ENCODE data around the gene SFMBT1. TPM values are rescaled to one million over a fixed set of nuclear protein-coding genes. Genes with fewer than 3 reads are reported as not detected.

The SFMBT1 gene
- total and polyA plus RNA-seq, 9 of the 15 experiments (the other 6 are each of a cell fraction or from before 2014, with no cell fraction given) = 0.76 to 6.6 (median 3.6) TPM

GRCh38 chr3:53044711-53045517 lies 959 bp downstream of the SFMBT1 start:
- intact Hi-C loops (cut with micrococcal nuclease) (no loop called here), in situ Hi-C loops (cut with MboI) (no loop called here)
- FAIRE-seq = peak; percentile 82
- no peaks in the 10 kb centered on the region for H3K9me1 ChIP-seq (ENCODE audit: control insufficient read depth, insufficient read depth, low read length)
- no peaks in the 10 kb centered on the region for H3K9me3 ChIP-seq (replicated peaks; ENCODE audit: control insufficient read depth, insufficient read depth, low read depth, low read length)
- ChIA-PET CTCF (ENCODE audit: low intra/inter-chr PET ratio) (no interaction called here), POLR2A (interaction anchor here (1.4 kb wide), 1 partner anchor 19 kb away, joined by 6 read pairs; no protein-coding TSS in a partner anchor)
- DNase-seq (ENCODE audit: extremely low read depth in 1 of 4, low spot score in 3 of 4) = peak; percentile 68 to 80 (median 78)
- no peaks in the 10 kb centered on the region for H3K27me3 ChIP-seq (ENCODE audit: control insufficient read depth in 2 of 2, insufficient read depth in 2 of 2, low read length in 2 of 2)
- no TSS peak for BruUV-seq (replicated peaks)
- H3K79me2 ChIP-seq (ENCODE audit: control insufficient read depth, insufficient read depth, low read length) = peaks cover 7% of the 10 kb centered on the region; the same call in 2 of the 3 replicates
- peak overlapping the region; percentile 67 for H3K27ac ChIP-seq (ENCODE audit: extremely low read depth, low read depth, low read length)
- H3K36me3 ChIP-seq (ENCODE audit: control insufficient read depth, insufficient read depth, low read length) = no peaks in the 10 kb centered on the region
- under 1% methylated on average over 52 of the region's 101 CpGs for WGBS (ENCODE audit: insufficient coverage, low coverage, missing lambda C conversion rate)
- H3K4me3 ChIP-seq = peak overlapping the region; percentile 81
- H3K9ac ChIP-seq (ENCODE audit: insufficient read depth in 1 of 2, low read depth in 2 of 2, low read length in 2 of 2) = peak overlapping the region; percentile 27 to 87; a peak in 3 of 4 replicates
- H3K4me2 ChIP-seq (ENCODE audit: insufficient read depth, low read length) = peak overlapping the region; percentile 72
- H2AFZ ChIP-seq (ENCODE audit: low read depth, low read length) = peak overlapping the region; percentile 62
- peak; percentile 63 for ATAC-seq
- H3K4me1 ChIP-seq (replicated peaks in 1 of 2; ENCODE audit: control insufficient read depth in 2 of 2, insufficient read depth in 2 of 2, low read length in 2 of 2) = peaks cover 5 to 17% of the 10 kb centered on the region in 2 experiments; a peak in 4 of 5 replicates
- H4K20me1 ChIP-seq (replicated peaks; ENCODE audit: control insufficient read depth, insufficient read depth, low read length) = no peaks in the 10 kb centered on the region
- TF ChIP-seq RB1 (IDR thresholded peaks at IDR 0.05; ENCODE audit: low read depth) (peak; percentile 32; the same call in 1 of the 2 replicates), ZNF766 (CRISPR knock-in tag; conservative IDR thresholded peaks at IDR 0.05) (peak; percentile 85; the same call in 1 of the 2 replicates), ZNF224 (CRISPR knock-in tag; IDR thresholded peaks at IDR 0.05) (0 out of 2 replicates have a peak, but pooled peaks have one; percentile 50), TSHZ1 (CRISPR knock-in tag; IDR thresholded peaks at IDR 0.05) (no peak), SRSF9 (IDR thresholded peaks at IDR 0.05; ENCODE audit: borderline replicate concordance, low read depth, low read length) (no peak), MAX (CRISPR knock-in tag; IDR thresholded peaks at IDR 0.05) (no peak), UBTF (IDR thresholded peaks at IDR 0.05; ENCODE audit: borderline replicate concordance in 1 of 2, low read depth in 2 of 2, low read length in 2 of 2) (0 out of 4 replicates have a peak, but pooled peaks of 1 of the 2 experiments have one; percentile 7), CXXC5 (CRISPR knock-in tag; IDR thresholded peaks at IDR 0.05) (0 out of 2 replicates have a peak, but pooled peaks have one; percentile 26), ZNF395 (CRISPR knock-in tag; IDR thresholded peaks at IDR 0.05) (peak; percentile 83; the same call in 1 of the 2 replicates), ATF7 (IDR thresholded peaks at IDR 0.05) (peak; percentile 26; the same call in 1 of the 2 replicates), KLF1 (tag; IDR thresholded peaks at IDR 0.05) (no peak), PHF8 (IDR thresholded peaks at IDR 0.05; ENCODE audit: borderline replicate concordance, low read length) (peak; percentile 4; the same call in 1 of the 2 replicates)

Data from K562 (cell line).